ENCODE data around the gene RPA1. TPM values are rescaled to one million over a fixed set of nuclear protein-coding genes. Genes with fewer than 3 reads are reported as not detected.

RPA1 gene
- total RNA-seq, 1 experiment from 2014 or later, result 198 TPM

DNA sequence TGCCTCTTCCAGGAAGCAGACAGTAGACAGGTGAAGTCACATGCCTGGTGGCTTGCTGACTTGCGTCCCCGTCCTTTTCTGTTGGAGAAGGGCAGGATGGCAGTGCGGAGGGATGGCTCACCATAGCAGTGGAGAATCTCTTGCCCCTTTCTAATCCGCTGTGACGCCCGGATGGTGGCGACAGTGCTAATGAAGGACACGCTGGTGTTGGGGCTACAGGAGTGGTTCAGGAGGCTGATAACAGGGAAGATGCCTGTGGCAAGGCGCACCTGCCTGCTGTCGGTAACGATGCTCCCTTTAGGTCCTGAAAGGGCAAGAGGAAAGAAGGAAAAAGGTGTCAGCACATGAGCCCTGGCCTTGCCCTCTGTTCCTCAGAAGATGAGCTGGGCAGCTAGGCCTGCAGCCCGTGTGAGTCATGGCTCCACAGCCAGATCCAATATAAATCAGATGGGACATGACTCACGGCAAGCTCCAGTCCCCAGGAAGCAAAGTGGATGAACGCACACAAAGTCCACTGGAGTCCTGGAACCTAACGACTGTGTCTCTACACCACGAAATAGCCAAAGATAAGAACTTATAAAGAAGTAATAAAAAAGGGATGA lies 42.4 kb upstream of the RPA1 start (continued):
- TF ChIP-seq, protein P1, sequence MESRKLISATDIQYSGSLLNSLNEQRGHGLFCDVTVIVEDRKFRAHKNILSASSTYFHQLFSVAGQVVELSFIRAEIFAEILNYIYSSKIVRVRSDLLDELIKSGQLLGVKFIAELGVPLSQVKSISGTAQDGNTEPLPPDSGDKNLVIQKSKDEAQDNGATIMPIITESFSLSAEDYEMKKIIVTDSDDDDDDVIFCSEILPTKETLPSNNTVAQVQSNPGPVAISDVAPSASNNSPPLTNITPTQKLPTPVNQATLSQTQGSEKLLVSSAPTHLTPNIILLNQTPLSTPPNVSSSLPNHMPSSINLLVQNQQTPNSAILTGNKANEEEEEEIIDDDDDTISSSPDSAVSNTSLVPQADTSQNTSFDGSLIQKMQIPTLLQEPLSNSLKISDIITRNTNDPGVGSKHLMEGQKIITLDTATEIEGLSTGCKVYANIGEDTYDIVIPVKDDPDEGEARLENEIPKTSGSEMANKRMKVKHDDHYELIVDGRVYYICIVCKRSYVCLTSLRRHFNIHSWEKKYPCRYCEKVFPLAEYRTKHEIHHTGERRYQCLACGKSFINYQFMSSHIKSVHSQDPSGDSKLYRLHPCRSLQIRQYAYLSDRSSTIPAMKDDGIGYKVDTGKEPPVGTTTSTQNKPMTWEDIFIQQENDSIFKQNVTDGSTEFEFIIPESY (IDR thresholded peaks at IDR 0.05; ENCODE audit: extremely low read depth, insufficient replicate concordance, low read length), result no peak
- TF ChIP-seq SP1 (IDR thresholded peaks at IDR 0.05; ENCODE audit: low read depth), result peak; percentile 52; the same call in 1 of the 2 replicates
- TF ChIP-seq, protein P2, sequence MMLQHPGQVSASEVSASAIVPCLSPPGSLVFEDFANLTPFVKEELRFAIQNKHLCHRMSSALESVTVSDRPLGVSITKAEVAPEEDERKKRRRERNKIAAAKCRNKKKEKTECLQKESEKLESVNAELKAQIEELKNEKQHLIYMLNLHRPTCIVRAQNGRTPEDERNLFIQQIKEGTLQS (IDR thresholded peaks at IDR 0.05), result no peak
- TF ChIP-seq, protein P3, sequence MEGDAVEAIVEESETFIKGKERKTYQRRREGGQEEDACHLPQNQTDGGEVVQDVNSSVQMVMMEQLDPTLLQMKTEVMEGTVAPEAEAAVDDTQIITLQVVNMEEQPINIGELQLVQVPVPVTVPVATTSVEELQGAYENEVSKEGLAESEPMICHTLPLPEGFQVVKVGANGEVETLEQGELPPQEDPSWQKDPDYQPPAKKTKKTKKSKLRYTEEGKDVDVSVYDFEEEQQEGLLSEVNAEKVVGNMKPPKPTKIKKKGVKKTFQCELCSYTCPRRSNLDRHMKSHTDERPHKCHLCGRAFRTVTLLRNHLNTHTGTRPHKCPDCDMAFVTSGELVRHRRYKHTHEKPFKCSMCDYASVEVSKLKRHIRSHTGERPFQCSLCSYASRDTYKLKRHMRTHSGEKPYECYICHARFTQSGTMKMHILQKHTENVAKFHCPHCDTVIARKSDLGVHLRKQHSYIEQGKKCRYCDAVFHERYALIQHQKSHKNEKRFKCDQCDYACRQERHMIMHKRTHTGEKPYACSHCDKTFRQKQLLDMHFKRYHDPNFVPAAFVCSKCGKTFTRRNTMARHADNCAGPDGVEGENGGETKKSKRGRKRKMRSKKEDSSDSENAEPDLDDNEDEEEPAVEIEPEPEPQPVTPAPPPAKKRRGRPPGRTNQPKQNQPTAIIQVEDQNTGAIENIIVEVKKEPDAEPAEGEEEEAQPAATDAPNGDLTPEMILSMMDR (IDR thresholded peaks at IDR 0.05 in 2 of 3, conservative IDR thresholded peaks at IDR 0.05 in 1 of 3; ENCODE audit: borderline replicate concordance in 1 of 3, insufficient read depth in 1 of 3, low read depth in 2 of 3, low read length in 2 of 3), result no peak
- no peak for TF ChIP-seq ZNF274 (IDR thresholded peaks at IDR 0.05; ENCODE audit: low read depth, low read length)
- TF ChIP-seq SRF (IDR thresholded peaks at IDR 0.05; ENCODE audit: low read depth), result no peak
- TF ChIP-seq, protein P4, sequence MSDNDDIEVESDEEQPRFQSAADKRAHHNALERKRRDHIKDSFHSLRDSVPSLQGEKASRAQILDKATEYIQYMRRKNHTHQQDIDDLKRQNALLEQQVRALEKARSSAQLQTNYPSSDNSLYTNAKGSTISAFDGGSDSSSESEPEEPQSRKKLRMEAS (IDR thresholded peaks at IDR 0.05), result peak; percentile 31; the same call in 1 of the 2 replicates
- TF ChIP-seq SIN3A (IDR thresholded peaks at IDR 0.05; ENCODE audit: low read depth), result no peak
- TF ChIP-seq EZH2phosphoT487 (IDR thresholded peaks at IDR 0.05; ENCODE audit: borderline replicate concordance), result no peak
- peak; percentile 82 for TF ChIP-seq FOSL1 (IDR thresholded peaks at IDR 0.05; ENCODE audit: low read depth)
- no peak for TF ChIP-seq EGR1 (IDR thresholded peaks at IDR 0.05; ENCODE audit: low read depth)
- TF ChIP-seq CBX3 (IDR thresholded peaks at IDR 0.05; ENCODE audit: low read depth), result no peak
- TF ChIP-seq JUND (IDR thresholded peaks at IDR 0.05), result peak; percentile 86
- no peak for TF ChIP-seq ELF1 (IDR thresholded peaks at IDR 0.05; ENCODE audit: borderline replicate concordance, low read depth)
- TF ChIP-seq POLR2A (IDR thresholded peaks at IDR 0.05; ENCODE audit: borderline replicate concordance, extremely low read depth, insufficient read depth, insufficient read length), result no peak
